Liver (tissue), 3 donors: ENCODE measurements around the gene TNS1.

ENCODE experiments used
- CTCF ChIP-seq: fragments of 150-350 bp; IDR thresholded peaks from 2 replicates; pipeline ENCODE4 v1.5.1; 2017; ENCODE audit warnings: improper control_type of control experiment, low read depth, low read length; ENCODE audit not compliant: missing input control
- MAX ChIP-seq: IDR thresholded peaks from 2 replicates; pipeline ENCODE4 v1.6.1; 2016; ENCODE audit warnings: antibody characterized with exemption
- RAD21 ChIP-seq, 2 donors: IDR thresholded peaks; 2 replicates each; pipeline ENCODE4 v1.6.1; 2016; ENCODE audit warnings: antibody characterized with exemption in 2 of 2, mild to moderate bottlenecking in 2 of 2
- donor health status: healthy.
- donor health status: healthy.

GRCh38 chr2:217848351-217848957 is 154.3 kb downstream of the TNS1 start:
- TF ChIP-seq CTCF (no peak), RAD21 (IDR thresholded peaks at IDR 0.05) (no peak), MAX (no peak)
